NCI-H69 (cell line): ENCODE data around the gene CITED2.
"Not testable (repeated sequence)": the region's sequence is repeated elsewhere in the genome, so short reads cannot be mapped to it uniquely, and the experiment has no call there.

Experiments
- DNase-seq: peaks from one replicate; lab custom pipeline; 2025; lab: John Stamatoyannopoulos, UW

The CITED2 gene

GRCh38 chr6:139364302-139364981 lies 10.0 kb downstream of the CITED2 start:
- peak; percentile 85 for DNase-seq

- not testable (repeated sequence) for DNase-seq
Measured at GRCh38 chr6:139363797-139364196, 10.7 kb downstream of the CITED2 start.

- DNase-seq, result not testable (repeated sequence)
Measured at GRCh38 chr6:139363123-139363522, 11.3 kb downstream of the CITED2 start.

- DNase-seq, result peak; percentile 62
Measured at GRCh38 chr6:139361211-139361610, 13.2 kb downstream of the CITED2 start.

GRCh38 chr6:139356924-139357323 lies 17.5 kb downstream of the CITED2 start:
- no peak for DNase-seq

GRCh38 chr6:139355777-139356445 lies 18.5 kb downstream of the CITED2 start:
- peak; percentile 18 for DNase-seq

- DNase-seq, result no peak
Measured at GRCh38 chr6:139355172-139355571, 19.3 kb downstream of the CITED2 start.

- peak; percentile 90 for DNase-seq
Measured at GRCh38 chr6:139354189-139354588, 20.3 kb downstream of the CITED2 start.

- peak; percentile 84 for DNase-seq
Measured at GRCh38 chr6:139349464-139350020, 24.9 kb downstream of the CITED2 start.

GRCh38 chr6:139346392-139346791 lies 28.1 kb downstream of the CITED2 start:
- no peak for DNase-seq

GRCh38 chr6:139344186-139344963 lies 30.1 kb downstream of the CITED2 start:
- DNase-seq, result peak; percentile 61

GRCh38 chr6:139343052-139343750 lies 31.2 kb downstream of the CITED2 start:
- no peak for DNase-seq

- DNase-seq, result no peak
Measured at GRCh38 chr6:139341060-139341459, 33.4 kb downstream of the CITED2 start.

GRCh38 chr6:139338795-139339194 lies 35.7 kb downstream of the CITED2 start:
- no peak for DNase-seq

- DNase-seq, result no peak
Measured at GRCh38 chr6:139337830-139338229, 36.6 kb downstream of the CITED2 start.

- no peak for DNase-seq
Measured at GRCh38 chr6:139337001-139337400, 37.4 kb downstream of the CITED2 start.

- peak; percentile 83 for DNase-seq
Measured at GRCh38 chr6:139336488-139336887, 38.0 kb downstream of the CITED2 start.

- no peak for DNase-seq
Measured at GRCh38 chr6:139335447-139336210, 38.8 kb downstream of the CITED2 start.

- no peak for DNase-seq
Measured at GRCh38 chr6:139334806-139335446, 39.5 kb downstream of the CITED2 start.

GRCh38 chr6:139330826-139331500 lies 43.5 kb downstream of the CITED2 start:
- no peak for DNase-seq
